K562 treated with DMSO at 1 percent for 12 hours (cell line): Measurements from ENCODE around the gene HARS1. TPM values are rescaled to one million over a fixed set of nuclear protein-coding genes. Genes with fewer than 3 reads are reported as not detected.

ENCODE experiments used
- total RNA-seq: library from RNA; unstranded; fragments of 300-600 nt; gene quantifications from 2 replicates; pipeline ENCODE4 v1.2.3, GENCODE V29; 2022; ENCODE audit not compliant: insufficient read depth

Gene HARS1, protein sequence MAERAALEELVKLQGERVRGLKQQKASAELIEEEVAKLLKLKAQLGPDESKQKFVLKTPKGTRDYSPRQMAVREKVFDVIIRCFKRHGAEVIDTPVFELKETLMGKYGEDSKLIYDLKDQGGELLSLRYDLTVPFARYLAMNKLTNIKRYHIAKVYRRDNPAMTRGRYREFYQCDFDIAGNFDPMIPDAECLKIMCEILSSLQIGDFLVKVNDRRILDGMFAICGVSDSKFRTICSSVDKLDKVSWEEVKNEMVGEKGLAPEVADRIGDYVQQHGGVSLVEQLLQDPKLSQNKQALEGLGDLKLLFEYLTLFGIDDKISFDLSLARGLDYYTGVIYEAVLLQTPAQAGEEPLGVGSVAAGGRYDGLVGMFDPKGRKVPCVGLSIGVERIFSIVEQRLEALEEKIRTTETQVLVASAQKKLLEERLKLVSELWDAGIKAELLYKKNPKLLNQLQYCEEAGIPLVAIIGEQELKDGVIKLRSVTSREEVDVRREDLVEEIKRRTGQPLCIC
- total RNA-seq, result 43.2 and 73.1 TPM in 2 replicates

DNA sequence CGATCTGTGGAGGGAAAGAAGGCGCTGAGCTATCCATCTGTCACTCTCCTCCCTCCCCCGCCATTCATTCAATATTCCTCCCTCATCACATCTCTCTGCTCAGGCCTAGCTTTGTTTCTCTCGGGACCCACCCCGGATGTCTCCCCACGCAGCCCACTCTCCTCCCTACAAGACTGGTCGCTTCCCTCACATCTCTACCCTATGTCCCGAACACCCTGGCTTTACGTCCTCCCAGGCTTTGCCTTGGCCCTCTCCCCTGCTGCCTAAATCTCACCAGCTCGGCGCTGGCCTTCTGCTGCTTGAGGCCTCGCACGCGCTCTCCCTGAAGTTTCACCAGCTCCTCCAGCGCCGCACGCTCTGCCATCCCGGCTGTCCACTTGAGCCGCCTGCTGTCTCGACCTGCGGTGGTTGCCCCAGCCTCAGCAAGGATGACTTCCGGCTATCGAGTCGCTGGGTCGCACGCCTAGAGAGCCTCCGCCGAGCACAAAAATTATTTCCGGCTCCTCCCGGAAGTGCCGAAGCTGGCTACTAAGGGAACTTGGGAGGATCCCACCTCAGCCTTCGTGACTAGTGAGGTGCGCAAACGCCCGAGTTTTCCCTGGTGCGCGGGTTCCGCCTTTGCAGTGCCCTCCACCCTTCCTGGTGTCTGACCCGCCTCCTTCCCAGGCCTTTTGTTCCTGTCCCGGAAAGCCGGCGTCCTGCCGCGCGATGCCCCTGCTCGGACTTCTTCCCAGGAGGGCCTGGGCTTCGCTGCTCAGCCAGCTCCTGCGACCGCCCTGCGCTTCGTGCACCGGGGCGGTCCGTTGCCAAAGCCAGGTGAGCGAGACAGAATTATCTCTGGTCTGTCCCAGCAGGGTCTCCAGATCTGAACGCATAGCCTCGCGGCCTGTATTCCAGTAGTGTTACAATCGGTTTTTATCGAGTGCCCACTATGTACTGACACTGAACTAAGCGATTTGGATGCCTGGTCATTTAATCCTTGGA, at the start of gene HARS1, which contains the start of gene HARS2:
TSS of gene HARS1 (minus strand) at position 430 of the 984 bp plus-strand sequence. CDS start at position 364, 66 bp downstream.
TSS of gene HARS2 (plus strand) at position 515 of the 984 bp plus-strand sequence. CDS start at position 709, 194 bp downstream.

DNA sequence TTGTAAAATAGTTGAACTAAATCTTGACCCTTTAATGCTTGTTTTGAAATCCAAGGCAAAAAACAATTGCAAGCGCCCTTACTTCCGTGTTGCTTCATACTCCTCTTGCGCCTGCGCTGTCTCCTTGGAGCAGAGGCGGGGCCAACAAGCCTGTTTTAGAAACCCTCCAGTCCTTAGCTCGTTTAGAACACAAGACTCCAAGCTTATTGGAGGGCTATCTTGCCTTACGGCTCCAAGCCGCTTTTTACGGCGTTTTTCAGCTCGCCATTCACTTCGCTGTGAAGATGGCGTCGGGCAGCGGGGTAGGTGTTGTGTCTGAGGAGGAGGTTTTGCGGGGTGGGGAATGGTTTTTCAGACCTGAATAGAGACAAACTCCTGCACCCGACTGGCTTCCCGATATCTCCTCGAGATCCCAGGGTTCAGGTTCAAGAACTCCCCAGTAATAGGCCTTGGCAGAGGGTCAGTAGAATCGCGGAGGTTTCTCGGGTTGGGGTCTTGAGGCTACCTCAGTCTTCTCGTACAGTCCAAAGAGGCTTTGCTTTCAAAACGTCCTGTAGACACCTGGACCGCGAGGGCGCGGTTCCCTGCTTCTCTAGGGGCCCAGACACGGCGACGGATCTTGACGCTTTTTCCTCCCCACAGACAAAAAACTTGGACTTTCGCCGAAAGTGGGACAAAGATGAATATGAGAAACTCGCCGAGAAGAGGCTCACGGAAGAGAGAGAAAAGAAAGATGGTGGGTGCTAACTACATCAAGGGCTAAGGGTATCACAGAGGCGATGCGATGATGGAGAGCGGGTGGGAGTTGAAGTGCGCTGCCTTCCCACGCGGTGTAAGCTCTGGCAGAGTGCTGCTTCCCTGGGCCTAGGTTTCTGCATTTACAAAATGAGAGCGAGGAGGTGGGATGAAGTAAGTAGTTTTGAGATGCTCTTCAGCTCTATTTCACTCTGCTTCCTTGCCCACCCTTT, 9.3 kb upstream of the HARS1 start, which contains the start of gene ZMAT2:
TSS of gene ZMAT2 (plus strand) at position 271 of the 968 bp plus-strand sequence. CDS start at position 285, 14 bp downstream.

DNA sequence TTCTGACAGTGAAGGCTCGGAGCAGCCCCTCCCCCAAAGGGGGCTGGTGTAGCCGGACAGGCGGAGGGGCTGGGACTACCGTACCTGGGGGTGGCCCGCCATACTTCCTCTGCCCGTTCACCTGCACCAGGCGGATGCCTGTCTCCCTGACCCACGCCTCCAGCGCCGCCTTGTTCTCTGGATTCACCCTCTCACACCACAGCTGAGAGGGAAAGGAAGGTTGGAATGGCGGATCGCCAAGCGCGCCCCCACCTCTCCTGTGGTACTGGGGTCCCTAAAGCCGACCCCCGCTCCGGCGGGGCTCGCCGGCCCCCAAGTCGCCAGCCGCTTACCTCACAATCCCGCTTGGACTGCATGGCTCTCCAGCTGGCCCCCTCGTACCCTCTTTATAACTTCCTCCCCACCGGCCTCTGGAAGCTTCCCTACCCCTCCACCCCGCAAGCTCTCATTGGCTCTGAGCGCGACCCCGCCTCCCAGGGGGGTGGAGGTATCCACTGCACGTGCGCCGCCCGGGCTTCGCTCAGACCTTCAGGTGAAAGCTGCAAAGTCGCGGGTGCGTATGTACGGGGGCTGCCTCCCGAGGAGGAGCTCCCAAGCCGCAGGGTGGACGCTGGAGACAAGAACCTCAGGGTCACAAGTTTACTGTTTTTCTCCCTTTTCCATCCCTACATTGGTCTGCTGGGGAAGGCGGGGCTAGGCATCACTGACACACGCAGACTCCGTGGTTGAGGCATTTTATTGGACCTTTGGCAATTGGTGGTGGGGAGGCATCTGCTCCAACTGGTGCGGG, 17.8 kb downstream of the HARS1 start, which contains the start of gene DND1:
TSS of gene DND1 (minus strand) at position 390 of the 790 bp plus-strand sequence. CDS start at position 356, 34 bp downstream.

DNA sequence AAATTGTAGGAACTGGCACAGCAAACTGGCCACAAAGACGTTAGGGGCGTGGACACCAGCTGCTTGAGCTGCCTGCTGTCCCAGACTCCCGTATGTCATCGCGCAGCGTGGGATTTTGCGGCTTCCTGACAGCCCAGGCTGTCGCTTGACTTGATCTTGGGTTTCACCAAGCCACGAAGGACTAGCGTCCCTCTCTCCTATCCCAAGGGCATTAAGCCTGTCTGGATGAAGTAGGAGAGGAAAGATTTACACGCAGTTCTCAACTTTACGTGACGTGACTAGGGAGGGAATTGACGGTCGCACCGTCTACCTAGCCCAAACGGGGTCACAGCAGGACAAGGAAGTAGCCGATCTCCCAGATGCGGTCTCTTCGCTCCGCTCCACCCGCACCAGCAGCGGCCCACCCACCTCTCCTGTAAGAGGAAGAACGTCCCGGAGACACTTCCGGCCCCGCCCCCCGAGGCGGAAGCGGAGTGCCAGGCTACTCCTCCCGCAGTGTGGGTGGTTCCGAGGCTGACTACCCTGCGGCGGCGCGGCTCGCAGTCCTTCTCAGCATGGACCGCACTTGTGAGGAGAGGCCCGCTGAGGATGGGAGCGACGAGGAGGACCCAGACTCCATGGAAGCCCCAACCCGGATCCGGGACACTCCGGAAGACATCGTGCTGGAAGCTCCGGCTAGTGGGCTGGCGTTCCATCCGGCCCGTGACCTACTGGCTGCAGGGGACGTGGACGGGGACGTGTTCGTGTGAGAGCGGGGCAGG, 26.6 kb downstream of the HARS1 start, which contains the start of gene WDR55:
TSS of gene WDR55 (plus strand) at position 546 of the 761 bp plus-strand sequence. CDS start at position 555, 9 bp downstream.

DNA sequence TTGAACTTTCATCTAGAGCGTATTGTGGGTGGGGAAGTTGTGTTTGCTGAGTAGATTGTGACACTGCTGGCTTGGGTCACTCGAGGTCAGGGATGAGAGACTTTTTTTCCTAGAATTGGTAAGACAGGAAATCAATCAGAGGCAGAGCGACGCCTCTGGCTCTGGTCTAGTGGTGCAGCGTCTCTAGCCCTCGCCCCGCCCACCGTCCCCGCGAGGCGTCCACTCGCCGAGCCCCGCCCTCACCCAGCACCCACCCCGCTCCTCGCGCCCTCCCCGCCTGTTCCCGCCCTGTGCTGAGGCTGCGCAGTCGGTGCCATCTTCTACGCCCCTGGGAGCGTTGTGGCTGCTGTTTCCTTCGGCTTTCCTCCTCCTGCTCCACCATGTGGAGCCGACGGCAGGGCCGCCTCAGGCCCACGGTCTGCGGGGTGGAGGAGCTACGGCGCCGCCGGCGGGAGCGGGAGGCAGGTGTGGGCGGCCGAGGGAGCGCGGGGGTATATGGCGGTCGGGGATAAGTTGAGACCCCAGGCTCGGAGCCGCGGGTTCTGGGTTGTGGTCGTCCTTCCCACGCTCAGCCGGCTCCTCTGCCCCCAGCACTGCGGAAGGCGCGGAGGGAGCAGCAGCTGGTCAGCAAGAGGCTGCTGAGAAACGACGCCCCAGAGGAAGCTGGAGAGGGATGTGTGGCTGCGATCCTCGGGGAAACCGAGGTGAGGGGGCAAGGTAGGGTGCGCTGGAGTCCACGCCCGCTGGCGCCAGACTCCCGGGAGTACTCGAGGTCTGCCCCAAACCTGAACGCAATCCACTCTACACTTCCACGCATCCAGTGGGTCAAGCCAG, 51.8 kb downstream of the HARS1 start, which contains the start of gene TMCO6:
TSS of gene TMCO6 (plus strand) at position 304 of the 834 bp plus-strand sequence. CDS start at position 381, 77 bp downstream.

DNA sequence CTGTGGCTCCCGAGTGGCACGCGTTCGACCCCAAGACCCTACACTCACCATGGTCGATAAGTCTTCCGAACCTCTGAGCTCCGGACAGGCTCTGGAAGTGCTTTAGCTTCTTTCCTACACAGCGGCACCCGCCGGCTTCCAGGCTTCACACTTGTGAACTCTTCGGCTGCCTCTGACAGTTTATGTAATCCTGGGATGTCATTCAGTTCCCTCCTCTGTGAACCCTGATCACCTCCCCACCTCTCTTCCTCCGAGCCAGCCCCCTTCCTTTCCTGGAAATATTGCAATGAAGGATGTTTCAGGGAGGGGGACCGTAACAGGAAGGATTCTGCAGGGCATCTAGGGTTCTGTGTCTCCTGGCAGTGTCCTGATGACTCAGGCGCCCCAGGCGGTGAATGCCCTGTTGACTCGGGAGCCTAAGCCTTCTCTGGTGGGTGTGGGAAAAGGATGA, 58.1 kb downstream of the HARS1 start, which contains the start of gene CD14:
TSS of gene CD14 (minus strand) at position 155 of the 451 bp plus-strand sequence. CDS start at position 51, 104 bp downstream.

Other genes starting within 250 kb of the HARS1 start
- gene EIF4EBP3, start 143.7 kb downstream of the HARS1 start, total RNA-seq, result 5.1 TPM in 1 of 2 replicates, not detected in the other
- 32.8 and 34.4 TPM in 2 replicates for gene SRA1, start 133.9 kb downstream of the HARS1 start, total RNA-seq
- gene APBB3, start 126.8 kb downstream of the HARS1 start, total RNA-seq, result 7.1 and 18.0 TPM in 2 replicates
- 77.4 and 188 TPM in 2 replicates for gene SLC35A4, start 126.5 kb downstream of the HARS1 start, total RNA-seq
- gene CD14, start 58.2 kb downstream of the HARS1 start, total RNA-seq, result 0.75 and 1.0 TPM in 2 replicates
- 13.5 and 15.1 TPM in 2 replicates for gene TMCO6, start 51.9 kb downstream of the HARS1 start, total RNA-seq
- gene NDUFA2, start 43.7 kb downstream of the HARS1 start, total RNA-seq, result 208 and 301 TPM in 2 replicates
- 122 and 166 TPM in 2 replicates for gene IK, start 43.5 kb downstream of the HARS1 start, total RNA-seq
- 26.9 and 42.6 TPM in 2 replicates for gene WDR55, start 26.5 kb downstream of the HARS1 start, total RNA-seq
- gene DND1, start 17.8 kb downstream of the HARS1 start, total RNA-seq, result 1.4 and 2.0 TPM in 2 replicates
- 15.7 and 21.4 TPM in 2 replicates for gene HARS2, start 85 bp upstream of the HARS1 start, total RNA-seq
- gene ZMAT2, start 9.1 kb upstream of the HARS1 start, total RNA-seq, result 42.5 and 46.1 TPM in 2 replicates
- not detected in 2 replicates for gene PCDHA1, start 94.8 kb upstream of the HARS1 start, total RNA-seq
- not detected in 2 replicates for gene PCDHA2, start 103.5 kb upstream of the HARS1 start, total RNA-seq
- gene PCDHA3, start 109.7 kb upstream of the HARS1 start, total RNA-seq, result not detected in 2 replicates
- gene PCDHA4, start 115.7 kb upstream of the HARS1 start, total RNA-seq, result not detected in 2 replicates
- gene PCDHA5, start 130.2 kb upstream of the HARS1 start, total RNA-seq, result not detected in 2 replicates
- gene PCDHA6, start 136.6 kb upstream of the HARS1 start, total RNA-seq, result not detected in 2 replicates
- not detected in 2 replicates for gene PCDHA7, start 142.9 kb upstream of the HARS1 start, total RNA-seq
- not detected in 2 replicates for gene PCDHA8, start 149.8 kb upstream of the HARS1 start, total RNA-seq
- gene PCDHA9, start 157.0 kb upstream of the HARS1 start, total RNA-seq, result not detected in 2 replicates
- gene PCDHA10, start 164.5 kb upstream of the HARS1 start, total RNA-seq, result not detected in 2 replicates
- not detected in 2 replicates for gene PCDHA11, start 177.6 kb upstream of the HARS1 start, total RNA-seq
- gene PCDHA12, start 183.9 kb upstream of the HARS1 start, total RNA-seq, result not detected in 2 replicates
- not detected in 2 replicates for gene PCDHA13, start 190.8 kb upstream of the HARS1 start, total RNA-seq
- not detected in 2 replicates for gene PCDHAC1, start 234.9 kb upstream of the HARS1 start, total RNA-seq